Heart left ventricle (tissue), 13 donors: Measurements from ENCODE around the gene IGBP1.

ENCODE experiments used
- POLR2A ChIP-seq, 2 donors: fragments of 450-650 bp; IDR thresholded peaks; one replicate each; pipeline ENCODE4 v1.6.1; 2017; ENCODE audit warnings: antibody characterized with exemption in 2 of 2, mild to moderate bottlenecking in 2 of 2, moderate library complexity in 2 of 2
- TF ChIP-seq, protein P1 (sequence below), 12 donors: fragments of 200-600 bp; sonication (generic) in 4 of 12; IDR thresholded peaks; one replicate each; pipeline versions ENCODE4 v1.5.0 to v1.8.0; 2018 to 2022; ENCODE audit warnings: antibody characterized with exemption in 12 of 12, mild to moderate bottlenecking in 5 of 12
- donor health status: ischemic (EF 13 %, LVEDD 7.1; RV severe dilation, severe dysfunction).
- donor health status: DM: no; HTN: yes; CAD: no.
- donor health status: DM: no; HTN: no; CAD: no.
- donor health status: ischemic (EF 25% LVEDD 6.9; RV normal size, moderate dysfunction).
- donor health status: ischemic (EF 25% LVEDD 5.7; RV mildly dilated, moderate dysfunction).
- donor health status: ischemic (EF 35%, LVEDD 5.7; RV mildly dilated, moderate dysfunction).
- donor health status: nonischemic (EF 11% LVEDD 7.7; RV severe dilation, severe dysfunction).
- donor health status: DM: yes; HTN: yes; CAD: no.
- donor health status: PGD.
- donor health status: ischemic (EF 29% LVEDD 5.4; RV normal size, mild dysfunction).
- donor health status: nonischemic (EF 23%, LVEDD 6.1; RV moderate dilation, normal function).

DNA sequence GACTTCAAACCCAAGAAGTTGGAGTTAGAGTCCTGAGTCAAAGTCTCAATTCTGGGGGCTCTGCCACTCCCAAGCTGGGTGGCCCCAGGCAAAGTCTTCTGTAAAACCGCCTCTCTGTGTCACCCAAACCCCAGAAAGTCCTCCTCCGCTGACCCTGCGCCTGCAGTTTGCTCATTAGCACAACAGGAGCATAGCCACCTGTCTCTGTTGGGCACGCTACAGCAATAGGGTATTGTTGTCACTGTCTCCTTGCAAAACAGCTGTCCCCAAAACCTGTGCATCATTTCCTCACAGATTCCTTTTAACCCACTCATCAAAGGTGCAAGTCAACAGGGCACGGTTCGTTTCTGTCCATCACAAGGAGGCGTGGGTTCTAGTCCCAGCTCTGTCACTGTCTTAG, 36.0 kb downstream of the IGBP1 start:
- TF ChIP-seq, protein P1, sequence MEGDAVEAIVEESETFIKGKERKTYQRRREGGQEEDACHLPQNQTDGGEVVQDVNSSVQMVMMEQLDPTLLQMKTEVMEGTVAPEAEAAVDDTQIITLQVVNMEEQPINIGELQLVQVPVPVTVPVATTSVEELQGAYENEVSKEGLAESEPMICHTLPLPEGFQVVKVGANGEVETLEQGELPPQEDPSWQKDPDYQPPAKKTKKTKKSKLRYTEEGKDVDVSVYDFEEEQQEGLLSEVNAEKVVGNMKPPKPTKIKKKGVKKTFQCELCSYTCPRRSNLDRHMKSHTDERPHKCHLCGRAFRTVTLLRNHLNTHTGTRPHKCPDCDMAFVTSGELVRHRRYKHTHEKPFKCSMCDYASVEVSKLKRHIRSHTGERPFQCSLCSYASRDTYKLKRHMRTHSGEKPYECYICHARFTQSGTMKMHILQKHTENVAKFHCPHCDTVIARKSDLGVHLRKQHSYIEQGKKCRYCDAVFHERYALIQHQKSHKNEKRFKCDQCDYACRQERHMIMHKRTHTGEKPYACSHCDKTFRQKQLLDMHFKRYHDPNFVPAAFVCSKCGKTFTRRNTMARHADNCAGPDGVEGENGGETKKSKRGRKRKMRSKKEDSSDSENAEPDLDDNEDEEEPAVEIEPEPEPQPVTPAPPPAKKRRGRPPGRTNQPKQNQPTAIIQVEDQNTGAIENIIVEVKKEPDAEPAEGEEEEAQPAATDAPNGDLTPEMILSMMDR (IDR thresholded peaks at IDR 0.05): no peak
- TF ChIP-seq POLR2A (IDR thresholded peaks at IDR 0.05): no peak
